Hepatic stellate cell (primary cell): ENCODE data around the gene SUCLA2.

Experiments used
- DNase-seq: peaks from one replicate; pipeline ENCODE4 v3.0.0; 2011; ENCODE audit warnings: low spot score

SUCLA2 gene

DNA sequence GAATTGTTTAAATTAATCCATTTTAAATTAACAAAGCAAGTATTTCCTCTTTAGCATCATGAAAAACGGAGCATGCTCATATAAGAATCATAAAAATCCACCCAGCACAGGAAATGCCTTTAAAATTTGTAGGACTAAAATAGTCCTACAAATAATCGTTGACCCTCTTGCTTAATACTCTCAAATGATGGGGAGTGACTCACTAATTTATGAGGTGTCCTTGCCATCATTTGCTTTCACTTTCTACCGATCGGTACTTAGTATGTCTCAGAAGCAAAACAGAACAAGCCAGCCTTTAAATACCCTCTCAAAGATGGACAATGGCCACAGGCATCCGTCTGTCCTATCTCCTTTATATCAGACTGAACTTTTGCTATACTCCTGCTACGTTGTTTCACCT is 97.2 kb downstream of the SUCLA2 start:
- DNase-seq: peak; percentile 20

GRCh38 chr13:47901441-47901840 is 99.6 kb downstream of the SUCLA2 start:
- no peak for DNase-seq

GRCh38 chr13:47898080-47898479 is 103.0 kb downstream of the SUCLA2 start:
- no peak for DNase-seq

DNA sequence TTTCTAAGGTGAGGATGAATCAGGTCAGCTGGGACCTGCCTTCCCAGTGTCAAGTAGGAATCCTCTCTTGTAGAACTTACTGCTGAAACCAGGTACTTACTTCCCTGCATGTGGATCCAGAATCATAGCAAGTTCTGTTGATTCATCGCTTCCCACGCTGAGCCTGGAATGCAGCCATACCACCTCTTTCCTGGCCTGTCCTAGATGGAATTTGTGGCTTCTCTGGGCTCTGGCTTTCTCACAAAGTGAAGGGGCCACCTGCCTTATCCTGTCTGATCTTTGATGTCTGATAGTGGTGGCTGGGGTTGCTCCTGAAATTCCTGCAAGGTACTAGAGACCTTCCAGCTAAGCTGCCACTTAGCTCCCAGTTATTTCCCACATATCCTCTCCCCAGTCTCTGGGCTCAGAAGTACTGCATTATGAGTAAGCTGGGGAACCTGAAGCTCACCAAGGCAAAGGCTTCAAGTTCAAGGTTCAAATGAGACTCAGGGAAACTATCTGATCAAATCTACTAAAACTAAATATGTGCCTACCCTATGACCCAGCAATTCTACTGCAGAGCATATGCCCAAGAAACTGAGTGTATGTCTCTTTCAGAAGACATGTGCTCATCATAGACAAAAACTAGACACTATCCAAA is 103.5 kb downstream of the SUCLA2 start:
- DNase-seq: no peak

GRCh38 chr13:47896546-47896945 is 104.5 kb downstream of the SUCLA2 start:
- no peak for DNase-seq

DNA sequence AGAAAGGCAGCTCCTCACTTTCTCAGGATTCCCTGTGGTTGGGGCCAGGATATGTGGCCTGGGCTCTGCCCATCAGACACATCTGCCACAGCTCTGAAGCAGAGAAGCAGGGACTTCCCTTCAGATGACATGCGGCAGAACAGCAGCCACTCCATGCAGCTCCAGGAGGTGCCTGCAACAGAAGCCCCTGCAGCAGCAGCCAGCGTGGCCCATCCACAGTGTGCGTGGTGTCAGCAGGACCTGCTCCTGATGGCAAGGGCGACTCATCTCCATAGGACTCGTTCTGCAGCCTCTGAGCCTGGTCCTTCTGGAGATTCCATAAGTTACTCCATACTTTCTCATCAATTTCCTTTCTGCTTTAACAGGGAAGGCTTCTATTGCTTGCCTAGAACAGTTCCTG is 105.0 kb downstream of the SUCLA2 start:
- no peak for DNase-seq

DNA sequence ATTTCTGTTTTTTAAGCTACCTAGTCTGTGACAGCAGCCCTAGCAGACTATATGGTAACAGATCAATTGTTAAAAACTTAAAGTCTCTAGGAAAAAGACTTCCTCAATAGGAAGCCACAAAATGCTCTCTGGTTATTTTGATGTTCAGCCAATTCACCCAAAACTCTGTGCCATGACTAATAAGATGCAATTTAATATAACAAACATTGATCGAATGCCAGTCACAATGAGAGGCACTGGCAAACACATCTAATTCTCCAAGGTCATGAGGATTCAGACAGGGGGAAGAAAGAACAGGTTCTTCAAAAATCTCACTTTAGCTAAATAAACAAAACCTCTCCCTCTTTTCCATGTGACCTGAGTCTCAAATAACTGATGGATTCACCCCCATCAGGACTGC is 107.5 kb downstream of the SUCLA2 start:
- DNase-seq: no peak
